NK-92 (cell line): ENCODE results near the gene PTGER4.

ENCODE experiments used
- DNase-seq: peaks from one replicate; lab custom pipeline; 2025; ENCODE audit not compliant: unreplicated experiment; lab: John Stamatoyannopoulos, UW

The PTGER4 gene

GRCh38 chr5:40669606-40670390 is 9.9 kb upstream of the PTGER4 start:
- DNase-seq: no peak

GRCh38 chr5:40672425-40672824 is 7.3 kb upstream of the PTGER4 start:
- DNase-seq: no peak

- no peak for DNase-seq
Measured at GRCh38 chr5:40674661-40675235, 5.0 kb upstream of the PTGER4 start.

- DNase-seq: no peak
Measured at GRCh38 chr5:40675396-40676133, 4.2 kb upstream of the PTGER4 start.

- no peak for DNase-seq
Measured at GRCh38 chr5:40676613-40677343, 2.9 kb upstream of the PTGER4 start.

- no peak for DNase-seq
Measured at GRCh38 chr5:40677456-40677855, 2.3 kb upstream of the PTGER4 start.

- DNase-seq: no peak
Measured at GRCh38 chr5:40678026-40678425, 1.7 kb upstream of the PTGER4 start.

- no peak for DNase-seq
Measured at GRCh38 chr5:40678460-40679147, 1.1 kb upstream of the PTGER4 start.

- peak; percentile 62 for DNase-seq
Measured at GRCh38 chr5:40679148-40679912, 385 bp upstream of the PTGER4 start.

- DNase-seq: no peak
Measured at GRCh38 chr5:40680741-40681362, 1.1 kb downstream of the PTGER4 start.

- no peak for DNase-seq
Measured at GRCh38 chr5:40681363-40682153, 1.8 kb downstream of the PTGER4 start.

GRCh38 chr5:40682154-40683017 is 2.7 kb downstream of the PTGER4 start:
- no peak for DNase-seq

GRCh38 chr5:40683305-40683704 is 3.6 kb downstream of the PTGER4 start:
- DNase-seq: no peak

GRCh38 chr5:40685193-40685592 is 5.5 kb downstream of the PTGER4 start:
- DNase-seq: no peak

- no peak for DNase-seq
Measured at GRCh38 chr5:40685976-40686486, 6.3 kb downstream of the PTGER4 start.

GRCh38 chr5:40687321-40687720 is 7.6 kb downstream of the PTGER4 start:
- no peak for DNase-seq

- DNase-seq: peak; percentile 18
Measured at GRCh38 chr5:40688127-40688761, 8.5 kb downstream of the PTGER4 start.
